NCI-H446 (cell line): ENCODE results near the gene E2F6.

ENCODE experiments used
- DNase-seq, 2 experiments: peaks; one replicate each; lab custom pipeline; 2025; lab: John Stamatoyannopoulos, UW

E2F6 gene

GRCh38 chr2:11492720-11493119 lies 26.8 kb upstream of the E2F6 start:
- no peak for DNase-seq

DNA sequence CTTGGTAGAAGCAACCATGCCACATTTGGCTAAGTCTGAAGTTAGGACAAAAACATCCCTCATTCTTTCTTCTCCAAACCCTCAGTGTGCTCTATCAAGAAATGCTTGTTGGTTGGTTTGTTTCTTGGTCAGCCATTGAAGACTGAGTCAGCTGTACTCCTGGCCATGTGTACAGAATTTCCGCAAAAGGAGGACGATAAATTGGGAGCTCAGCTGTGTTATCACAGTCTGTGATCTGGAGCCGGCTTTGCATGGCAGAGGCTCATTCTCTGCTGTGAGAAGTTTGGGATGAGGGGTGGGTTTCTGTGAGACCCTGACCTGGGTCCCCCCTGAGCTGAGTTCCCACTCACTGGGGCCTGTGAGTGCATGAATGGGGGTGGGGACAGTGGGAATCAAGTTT lies 26.3 kb upstream of the E2F6 start:
- no peak for DNase-seq

- no peak for DNase-seq
These were observed 25.5 kb upstream of the E2F6 start for GRCh38 chr2:11491348-11491933.

GRCh38 chr2:11490194-11490593 lies 24.2 kb upstream of the E2F6 start:
- DNase-seq: no peak

DNA sequence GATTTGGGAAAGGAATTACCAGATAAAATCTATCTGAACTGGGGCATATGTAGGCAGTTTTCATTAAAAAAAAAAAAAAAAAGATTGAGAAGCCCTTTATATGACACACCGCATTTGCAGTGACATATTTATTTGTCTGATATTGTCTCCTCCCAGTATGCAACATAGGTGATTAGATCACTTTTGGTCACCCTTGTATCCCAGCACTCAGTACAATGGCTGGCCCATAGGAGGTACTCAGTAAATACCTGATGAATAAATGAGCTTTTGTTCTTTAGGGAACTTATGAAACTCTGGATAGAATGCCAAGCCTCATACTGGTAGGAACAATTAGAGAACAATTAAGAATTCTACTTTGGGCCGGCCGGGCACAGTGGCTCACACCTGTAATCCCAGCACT lies 22.8 kb upstream of the E2F6 start:
- no peak for DNase-seq

- DNase-seq: no peak
These were observed 18.1 kb upstream of the E2F6 start for GRCh38 chr2:11483806-11484617.

GRCh38 chr2:11482473-11483035 lies 16.6 kb upstream of the E2F6 start:
- DNase-seq: no peak

DNA sequence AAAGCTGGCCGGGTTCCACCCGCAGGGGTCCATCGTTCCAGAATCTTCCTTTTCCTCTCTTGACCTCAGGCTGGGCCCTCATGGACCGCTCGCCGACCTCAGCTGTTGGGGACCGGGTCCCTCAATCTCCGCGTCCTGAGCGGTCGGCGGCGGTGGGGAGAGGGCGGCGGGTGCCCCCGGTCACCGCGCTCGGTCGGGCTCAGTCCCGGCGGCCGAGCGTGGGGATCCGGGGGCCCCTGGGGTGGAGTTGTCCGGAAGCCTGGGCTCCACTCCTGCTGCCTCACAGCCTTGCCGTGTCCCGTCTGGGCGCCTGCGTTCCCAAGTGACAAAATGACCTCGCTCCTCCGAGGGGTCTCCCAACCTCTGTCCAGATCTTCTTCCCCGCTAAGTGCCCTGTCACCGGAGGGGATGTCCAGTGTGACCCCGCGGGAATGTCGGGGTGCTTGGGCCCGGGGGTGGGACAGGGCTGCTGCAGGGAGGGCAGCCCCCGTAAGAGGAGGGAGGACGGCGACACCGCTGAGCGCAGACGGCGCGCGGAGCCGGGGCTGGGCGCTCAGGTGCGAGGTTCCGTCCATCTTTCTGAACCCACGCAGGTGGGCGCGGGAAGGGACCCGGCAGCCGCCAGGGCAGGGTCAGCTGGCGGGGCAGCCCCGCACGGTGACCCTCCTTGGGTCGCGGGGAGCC lies 16.0 kb upstream of the E2F6 start:
- DNase-seq: no peak

GRCh38 chr2:11481426-11481788 lies 15.4 kb upstream of the E2F6 start:
- DNase-seq: no peak

DNA sequence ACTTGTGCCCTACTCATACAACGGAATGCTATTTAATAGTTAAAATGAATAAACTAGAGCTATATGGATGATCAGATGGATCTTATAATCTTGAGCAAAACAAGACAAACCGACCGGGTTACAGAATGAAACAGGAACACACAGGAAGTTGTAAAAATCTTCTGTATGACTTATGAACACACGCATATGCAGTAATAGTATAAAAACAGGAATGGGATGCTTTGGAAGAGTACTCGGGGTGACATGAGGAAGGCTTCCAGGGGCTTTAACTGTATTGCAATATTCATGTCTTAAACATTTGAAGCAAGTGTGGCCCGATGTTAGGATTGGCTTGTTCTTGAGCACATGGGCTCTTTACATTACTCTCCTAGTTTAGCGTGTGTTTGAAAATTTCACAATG lies 14.9 kb upstream of the E2F6 start:
- DNase-seq: no peak

GRCh38 chr2:11480406-11480805 lies 14.4 kb upstream of the E2F6 start:
- no peak for DNase-seq

DNA sequence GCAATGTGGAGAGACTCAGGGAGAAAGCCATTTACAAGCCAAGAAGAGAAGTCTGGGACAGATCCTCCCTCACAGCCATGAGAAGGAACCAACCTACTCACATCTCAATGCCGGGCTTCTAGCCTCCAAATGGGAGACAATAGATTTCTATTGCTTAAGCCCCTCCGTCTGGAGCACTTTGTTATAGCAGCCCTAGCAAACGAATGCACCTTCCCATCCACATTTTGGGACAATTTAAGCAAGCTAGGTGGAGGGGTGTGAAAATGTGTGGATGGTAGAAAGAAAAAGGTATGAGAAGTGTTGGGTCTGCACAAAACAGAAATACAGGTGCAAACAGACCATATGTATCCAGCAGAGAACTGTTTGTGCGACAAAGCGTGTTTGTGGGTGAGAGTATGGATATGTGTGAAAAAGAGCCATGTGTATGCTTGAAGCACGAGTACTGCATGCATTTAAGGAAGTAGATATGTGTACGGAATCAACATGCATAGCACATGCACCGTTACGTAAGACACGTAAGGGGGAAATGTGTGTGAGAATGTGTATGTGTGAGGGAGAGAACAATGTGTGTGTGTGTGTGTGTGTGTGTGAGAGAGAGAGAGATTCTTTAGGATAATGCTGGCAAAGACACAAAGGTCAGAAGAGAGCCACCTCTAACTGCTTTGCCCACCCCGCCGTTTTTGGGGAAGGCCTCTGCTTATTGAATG lies 13.1 kb upstream of the E2F6 start:
- DNase-seq: no peak

GRCh38 chr2:11477994-11478393 lies 12.0 kb upstream of the E2F6 start:
- peak; percentile 40 to 87 for DNase-seq

GRCh38 chr2:11473659-11474433 lies 7.9 kb upstream of the E2F6 start:
- no peak for DNase-seq

DNA sequence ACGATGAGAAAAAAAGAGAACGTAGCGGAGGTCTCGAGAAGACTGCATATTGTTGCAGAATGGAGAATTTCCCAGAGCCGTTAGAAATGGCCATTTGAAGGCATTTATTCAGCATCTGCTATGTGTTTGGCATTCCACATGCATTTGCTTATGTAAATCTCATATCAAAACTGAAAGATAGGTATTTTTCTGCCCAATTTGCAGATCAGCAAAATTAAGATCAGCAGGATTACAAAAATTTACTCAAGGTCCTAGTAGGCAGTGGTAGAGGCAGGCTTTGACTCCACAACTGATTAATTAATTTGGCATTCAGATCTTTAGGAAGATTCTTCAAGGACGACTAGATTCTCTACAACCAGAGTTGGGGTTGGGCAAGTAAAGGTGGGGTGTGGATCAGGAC lies 1.8 kb upstream of the E2F6 start:
- no peak for DNase-seq

- no peak for DNase-seq
These were observed 1.2 kb upstream of the E2F6 start for GRCh38 chr2:11467129-11467649.

- peak in 1 of 2 experiments; percentile 5 for DNase-seq
These were observed 557 bp upstream of the E2F6 start for GRCh38 chr2:11466307-11467128.

DNA sequence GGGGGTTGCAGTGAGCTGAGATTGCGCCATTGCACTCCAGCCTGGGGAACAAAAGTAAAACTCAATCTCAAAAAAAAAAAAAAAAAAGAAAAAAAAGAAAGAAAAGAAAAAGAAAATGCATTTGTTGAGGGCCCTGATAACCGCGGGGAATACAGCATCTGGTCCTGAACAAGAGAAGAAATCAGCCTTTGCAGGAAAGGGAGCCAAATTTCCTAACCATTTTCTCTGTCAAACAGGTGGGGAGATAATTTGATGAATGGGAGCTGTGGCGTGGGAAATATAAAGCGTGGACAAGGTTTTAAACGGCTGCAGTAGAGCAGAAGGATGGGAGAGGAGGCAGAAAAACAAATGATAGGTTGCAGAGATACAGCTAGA lies 864 bp downstream of the E2F6 start:
- no peak for DNase-seq

GRCh38 chr2:11459816-11460215 lies 6.1 kb downstream of the E2F6 start:
- no peak for DNase-seq

GRCh38 chr2:11458753-11459152 lies 7.2 kb downstream of the E2F6 start:
- no peak for DNase-seq
